ENCODE results near the gene PIK3R3. TPM values are rescaled to one million over a fixed set of nuclear protein-coding genes. Genes with fewer than 3 reads are reported as not detected.

The PIK3R3 gene
- total and polyA plus RNA-seq, 9 of the 15 experiments (the other 6 are each of a cell fraction or from before 2014, with no cell fraction given), result 1.4 to 7.7 (median 4.6) TPM

DNA sequence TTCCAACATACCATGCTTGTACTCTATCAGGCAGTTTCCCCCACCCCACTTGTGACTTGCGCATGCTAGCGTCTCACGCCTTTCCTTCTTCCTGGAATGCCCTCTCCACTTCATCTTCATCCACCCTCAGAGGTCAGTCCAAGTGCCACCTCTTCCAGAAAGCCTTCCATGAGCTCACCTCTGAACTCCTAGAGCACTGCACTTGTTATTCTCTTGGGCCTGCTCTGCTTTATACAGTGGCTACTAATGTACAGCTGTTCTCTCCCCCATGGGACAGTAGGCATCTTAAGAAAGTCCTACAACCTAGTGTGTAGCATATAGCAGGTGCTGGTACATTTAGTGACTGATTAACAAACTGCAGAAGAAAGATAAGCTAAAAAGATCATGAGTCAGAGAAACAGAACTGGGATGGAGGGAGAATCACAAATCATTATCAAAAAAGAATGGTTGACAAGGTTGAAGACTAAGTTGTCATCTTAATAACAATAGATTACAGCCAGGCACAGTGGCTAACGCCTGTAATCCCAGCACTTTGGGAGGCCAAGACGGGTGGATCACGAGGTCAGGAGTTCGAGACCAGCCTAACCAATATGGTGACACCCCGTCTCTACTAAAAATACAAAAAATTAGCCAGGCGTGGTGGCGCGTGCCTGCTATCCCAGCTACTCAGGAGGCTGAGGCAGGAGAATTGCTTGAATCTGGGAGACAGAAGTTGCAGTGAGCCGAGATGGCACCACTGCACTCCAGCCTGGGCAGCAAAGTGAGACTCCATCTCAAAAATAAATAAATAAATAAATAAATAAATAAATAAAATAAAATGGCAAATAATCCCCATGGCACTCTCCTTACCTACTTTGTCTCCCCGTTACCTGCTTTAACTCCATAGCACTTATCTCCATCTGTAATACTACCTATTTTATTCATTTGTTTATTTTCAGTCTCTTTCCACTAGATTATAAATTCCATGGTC is 26.2 kb upstream of the PIK3R3 start (continued):
- TF ChIP-seq, protein P1, sequence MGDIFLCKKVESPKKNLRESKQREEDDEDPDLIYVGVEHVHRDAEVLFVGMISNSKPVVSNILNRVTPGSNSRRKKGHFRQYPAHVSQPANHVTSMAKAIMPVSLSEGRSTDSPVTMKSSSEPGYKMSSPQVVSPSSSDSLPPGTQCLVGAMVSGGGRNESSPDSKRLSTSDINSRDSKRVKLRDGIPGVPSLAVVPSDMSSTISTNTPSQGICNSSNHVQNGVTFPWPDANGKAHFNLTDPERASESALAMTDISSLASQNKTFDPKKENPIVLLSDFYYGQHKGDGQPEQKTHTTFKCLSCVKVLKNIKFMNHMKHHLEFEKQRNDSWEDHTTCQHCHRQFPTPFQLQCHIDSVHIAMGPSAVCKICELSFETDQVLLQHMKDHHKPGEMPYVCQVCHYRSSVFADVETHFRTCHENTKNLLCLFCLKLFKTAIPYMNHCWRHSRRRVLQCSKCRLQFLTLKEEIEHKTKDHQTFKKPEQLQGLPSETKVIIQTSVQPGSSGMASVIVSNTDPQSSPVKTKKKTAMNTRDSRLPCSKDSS (IDR thresholded peaks at IDR 0.05; ENCODE audit: low read depth, partially characterized antibody), result no peak
- TF ChIP-seq, protein P2, sequence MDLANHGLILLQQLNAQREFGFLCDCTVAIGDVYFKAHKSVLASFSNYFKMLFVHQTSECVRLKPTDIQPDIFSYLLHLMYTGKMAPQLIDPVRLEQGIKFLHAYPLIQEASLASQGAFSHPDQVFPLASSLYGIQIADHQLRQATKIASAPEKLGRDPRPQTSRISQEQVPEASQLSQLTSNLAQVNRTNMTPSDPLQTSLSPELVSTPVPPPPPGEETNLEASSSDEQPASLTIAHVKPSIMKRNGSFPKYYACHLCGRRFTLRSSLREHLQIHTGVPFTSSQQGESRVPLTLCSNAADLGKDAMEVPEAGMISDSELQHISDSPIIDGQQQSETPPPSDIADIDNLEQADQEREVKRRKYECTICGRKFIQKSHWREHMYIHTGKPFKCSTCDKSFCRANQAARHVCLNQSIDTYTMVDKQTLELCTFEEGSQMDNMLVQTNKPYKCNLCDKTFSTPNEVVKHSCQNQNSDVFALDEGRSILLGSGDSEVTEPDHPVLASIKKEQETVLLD (IDR thresholded peaks at IDR 0.05), result peak; percentile 87; the same call in 1 of the 2 replicates
- TF ChIP-seq ASH1L (IDR thresholded peaks at IDR 0.05; ENCODE audit: borderline replicate concordance, low read depth, partially characterized antibody) (no peak), SMAD3 (CRISPR knock-in tag; conservative IDR thresholded peaks at IDR 0.05) (0 out of 2 replicates have a peak, but pooled peaks have one; percentile 42), CAMTA2 (CRISPR knock-in tag; conservative IDR thresholded peaks at IDR 0.05) (no peak), NFXL1 (CRISPR knock-in tag; IDR thresholded peaks at IDR 0.05) (no peak), ZNF41 (CRISPR knock-in tag; conservative IDR thresholded peaks at IDR 0.05) (no peak), FOXJ2 (tag; IDR thresholded peaks at IDR 0.05) (no peak), PHB2 (IDR thresholded peaks at IDR 0.05; ENCODE audit: low read depth) (peak; percentile 97), ZNF184 (CRISPR knock-in tag; IDR thresholded peaks at IDR 0.05) (no peak), BRD9 (IDR thresholded peaks at IDR 0.05; ENCODE audit: low read depth, partially characterized antibody) (peak; percentile 83), ZFX (CRISPR knock-in tag; IDR thresholded peaks at IDR 0.05) (peak; percentile 57), ARID1B (IDR thresholded peaks at IDR 0.05) (peak; percentile 100), CHD1 (IDR thresholded peaks at IDR 0.05; ENCODE audit: low read length) (no peak), TGIF2 (CRISPR knock-in tag; IDR thresholded peaks at IDR 0.05) (no peak), PHTF2 (CRISPR knock-in tag; IDR thresholded peaks at IDR 0.05) (no peak)
- TF ChIP-seq, protein P3, sequence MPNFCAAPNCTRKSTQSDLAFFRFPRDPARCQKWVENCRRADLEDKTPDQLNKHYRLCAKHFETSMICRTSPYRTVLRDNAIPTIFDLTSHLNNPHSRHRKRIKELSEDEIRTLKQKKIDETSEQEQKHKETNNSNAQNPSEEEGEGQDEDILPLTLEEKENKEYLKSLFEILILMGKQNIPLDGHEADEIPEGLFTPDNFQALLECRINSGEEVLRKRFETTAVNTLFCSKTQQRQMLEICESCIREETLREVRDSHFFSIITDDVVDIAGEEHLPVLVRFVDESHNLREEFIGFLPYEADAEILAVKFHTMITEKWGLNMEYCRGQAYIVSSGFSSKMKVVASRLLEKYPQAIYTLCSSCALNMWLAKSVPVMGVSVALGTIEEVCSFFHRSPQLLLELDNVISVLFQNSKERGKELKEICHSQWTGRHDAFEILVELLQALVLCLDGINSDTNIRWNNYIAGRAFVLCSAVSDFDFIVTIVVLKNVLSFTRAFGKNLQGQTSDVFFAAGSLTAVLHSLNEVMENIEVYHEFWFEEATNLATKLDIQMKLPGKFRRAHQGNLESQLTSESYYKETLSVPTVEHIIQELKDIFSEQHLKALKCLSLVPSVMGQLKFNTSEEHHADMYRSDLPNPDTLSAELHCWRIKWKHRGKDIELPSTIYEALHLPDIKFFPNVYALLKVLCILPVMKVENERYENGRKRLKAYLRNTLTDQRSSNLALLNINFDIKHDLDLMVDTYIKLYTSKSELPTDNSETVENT (CRISPR knock-in tag; IDR thresholded peaks at IDR 0.05), result no peak
- TF ChIP-seq, protein P4, sequence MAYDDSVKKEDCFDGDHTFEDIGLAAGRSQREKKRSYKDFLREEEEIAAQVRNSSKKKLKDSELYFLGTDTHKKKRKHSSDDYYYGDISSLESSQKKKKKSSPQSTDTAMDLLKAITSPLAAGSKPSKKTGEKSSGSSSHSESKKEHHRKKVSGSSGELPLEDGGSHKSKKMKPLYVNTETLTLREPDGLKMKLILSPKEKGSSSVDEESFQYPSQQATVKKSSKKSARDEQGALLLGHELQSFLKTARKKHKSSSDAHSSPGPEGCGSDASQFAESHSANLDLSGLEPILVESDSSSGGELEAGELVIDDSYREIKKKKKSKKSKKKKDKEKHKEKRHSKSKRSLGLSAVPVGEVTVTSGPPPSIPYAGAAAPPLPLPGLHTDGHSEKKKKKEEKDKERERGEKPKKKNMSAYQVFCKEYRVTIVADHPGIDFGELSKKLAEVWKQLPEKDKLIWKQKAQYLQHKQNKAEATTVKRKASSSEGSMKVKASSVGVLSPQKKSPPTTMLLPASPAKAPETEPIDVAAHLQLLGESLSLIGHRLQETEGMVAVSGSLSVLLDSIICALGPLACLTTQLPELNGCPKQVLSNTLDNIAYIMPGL (CRISPR knock-in tag; IDR thresholded peaks at IDR 0.05), result no peak
- TF ChIP-seq, protein P5, sequence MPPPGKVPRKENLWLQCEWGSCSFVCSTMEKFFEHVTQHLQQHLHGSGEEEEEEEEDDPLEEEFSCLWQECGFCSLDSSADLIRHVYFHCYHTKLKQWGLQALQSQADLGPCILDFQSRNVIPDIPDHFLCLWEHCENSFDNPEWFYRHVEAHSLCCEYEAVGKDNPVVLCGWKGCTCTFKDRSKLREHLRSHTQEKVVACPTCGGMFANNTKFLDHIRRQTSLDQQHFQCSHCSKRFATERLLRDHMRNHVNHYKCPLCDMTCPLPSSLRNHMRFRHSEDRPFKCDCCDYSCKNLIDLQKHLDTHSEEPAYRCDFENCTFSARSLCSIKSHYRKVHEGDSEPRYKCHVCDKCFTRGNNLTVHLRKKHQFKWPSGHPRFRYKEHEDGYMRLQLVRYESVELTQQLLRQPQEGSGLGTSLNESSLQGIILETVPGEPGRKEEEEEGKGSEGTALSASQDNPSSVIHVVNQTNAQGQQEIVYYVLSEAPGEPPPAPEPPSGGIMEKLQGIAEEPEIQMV (tag; conservative IDR thresholded peaks at IDR 0.05; ENCODE audit: low read depth), result no peak

Data from K562 (cell line).